HG02610 (cell line): ENCODE results near the gene CREB5.
"Not testable (repeated sequence)": the region's sequence is repeated elsewhere in the genome, so short reads cannot be mapped to it uniquely, and the experiment has no call there.

Experiments used
- ATAC-seq: cut with Tn5 transposase; IDR thresholded peaks from one replicate; pipeline ENCODE4 v1.9.1; 2021; ENCODE audit warnings: mild to moderate bottlenecking, moderate library complexity; ENCODE audit not compliant: unreplicated experiment

The CREB5 gene

DNA sequence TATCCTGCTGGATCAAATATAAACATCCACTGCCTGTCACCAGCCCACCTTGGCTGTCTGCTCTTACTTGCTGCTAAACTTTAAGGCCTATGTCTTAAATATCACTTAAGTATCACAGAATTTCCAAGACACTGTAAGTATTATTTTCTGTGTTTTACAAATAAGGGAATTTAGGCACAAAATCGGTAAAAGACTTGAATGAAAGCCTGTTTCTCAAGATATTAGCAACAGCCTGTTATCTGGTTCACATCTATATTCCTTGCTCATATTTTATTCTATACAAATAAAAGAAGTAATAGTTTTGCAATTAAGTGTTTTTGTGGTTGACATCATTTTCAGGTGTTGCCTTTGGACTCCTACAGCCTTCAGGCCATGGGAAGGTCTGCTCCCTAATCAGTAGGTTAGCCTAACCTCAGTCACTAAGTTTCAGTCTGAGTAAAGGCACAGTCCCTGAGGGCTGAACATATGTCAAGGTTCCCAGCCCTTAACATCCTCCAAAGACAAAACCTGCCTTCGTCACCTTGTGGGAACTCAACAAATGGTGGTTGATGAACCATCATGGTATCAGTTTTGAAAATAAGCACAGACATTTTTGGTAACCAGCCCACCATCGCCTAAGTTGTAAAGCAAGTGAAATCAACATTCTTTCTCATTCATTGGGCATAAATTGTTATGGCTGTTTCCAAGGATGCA lies 127.1 kb downstream of the CREB5 start:
- peak; percentile 99 for ATAC-seq

DNA sequence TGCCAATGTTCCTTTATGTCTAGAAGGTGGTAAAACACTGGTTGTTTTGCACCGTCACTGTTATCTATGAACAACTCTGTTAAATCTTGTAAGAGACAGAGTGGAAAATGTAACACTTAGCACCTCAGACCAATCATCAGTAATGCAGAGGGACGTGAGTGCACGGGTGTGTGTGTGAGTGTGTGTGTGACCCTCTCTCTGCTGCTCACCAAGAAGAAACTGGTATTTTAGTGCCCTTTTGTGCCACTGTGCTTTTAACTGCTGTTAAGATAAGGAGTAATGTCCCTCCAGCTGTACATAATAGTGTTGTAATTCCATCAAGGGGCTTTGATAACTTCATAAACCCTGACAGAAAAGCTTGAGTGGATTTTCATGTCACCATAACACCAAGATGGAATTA lies 130.1 kb downstream of the CREB5 start:
- no peak for ATAC-seq

DNA sequence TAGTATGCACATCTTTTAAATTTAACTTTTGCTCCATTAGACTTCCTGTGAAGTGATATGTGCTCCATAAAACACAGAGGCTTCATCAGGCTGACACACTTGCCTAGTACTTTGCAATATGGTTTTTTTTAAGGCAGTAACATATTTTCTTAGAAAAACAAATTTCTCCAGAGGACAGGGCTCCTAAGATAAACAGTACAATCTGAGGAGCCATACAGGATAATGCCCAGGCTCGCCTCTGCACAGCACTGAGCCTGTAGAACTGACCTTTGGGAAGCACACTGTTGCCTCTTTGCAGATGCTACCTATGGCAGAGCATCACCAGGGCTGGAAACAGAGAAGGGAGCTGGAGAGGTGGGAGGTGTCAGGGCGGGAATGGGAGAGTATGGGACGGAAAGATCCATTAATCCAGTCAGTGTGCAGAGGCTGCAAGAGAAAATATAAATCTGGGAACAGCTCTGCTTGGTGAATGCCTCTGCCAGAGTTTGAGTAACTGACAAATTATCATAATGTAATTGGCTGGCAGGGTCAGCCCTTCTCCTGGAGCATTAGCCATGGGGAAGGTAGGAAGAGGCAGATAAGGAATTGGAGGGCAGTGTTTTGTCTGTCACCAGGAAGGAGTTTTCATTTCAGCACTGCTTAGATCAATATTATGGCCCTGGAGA lies 132.3 kb downstream of the CREB5 start:
- no peak for ATAC-seq

DNA sequence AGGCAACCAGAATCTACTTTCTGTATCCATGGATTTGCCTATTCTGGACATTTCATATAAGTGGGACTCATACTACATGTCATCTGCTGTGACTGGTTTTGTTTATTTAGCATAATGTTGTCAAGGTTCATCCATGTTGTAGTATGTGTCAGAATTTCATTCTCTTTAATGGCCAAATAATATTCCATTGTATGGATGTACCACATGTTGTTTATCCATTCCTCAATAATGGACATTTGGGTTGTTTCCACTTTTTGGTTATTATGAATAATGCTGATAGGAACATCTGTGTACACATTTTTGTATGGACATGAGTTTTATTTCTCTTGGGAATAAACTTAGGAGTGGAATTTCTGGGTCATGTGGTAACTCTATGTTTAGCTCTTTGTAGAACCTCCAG lies 133.7 kb downstream of the CREB5 start:
- ATAC-seq: no peak

DNA sequence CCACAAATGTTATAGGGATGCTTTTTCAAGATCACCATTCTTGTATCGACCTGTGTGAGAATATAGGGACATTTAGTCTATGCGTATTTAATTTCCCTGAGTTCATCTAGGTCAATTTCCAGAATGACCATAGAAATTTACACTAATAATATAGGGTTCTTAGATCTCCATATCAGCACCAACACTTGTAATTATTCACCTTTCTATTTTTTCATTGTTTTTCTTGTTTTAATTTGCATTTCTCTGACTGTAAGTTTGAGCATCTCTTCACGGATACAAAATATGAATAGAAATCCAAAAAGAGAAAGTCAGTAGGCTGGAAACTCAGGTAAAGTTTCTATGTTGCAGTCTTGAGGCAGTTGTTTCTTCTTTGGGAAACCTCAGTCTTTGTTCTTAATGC lies 134.8 kb downstream of the CREB5 start:
- no peak for ATAC-seq

DNA sequence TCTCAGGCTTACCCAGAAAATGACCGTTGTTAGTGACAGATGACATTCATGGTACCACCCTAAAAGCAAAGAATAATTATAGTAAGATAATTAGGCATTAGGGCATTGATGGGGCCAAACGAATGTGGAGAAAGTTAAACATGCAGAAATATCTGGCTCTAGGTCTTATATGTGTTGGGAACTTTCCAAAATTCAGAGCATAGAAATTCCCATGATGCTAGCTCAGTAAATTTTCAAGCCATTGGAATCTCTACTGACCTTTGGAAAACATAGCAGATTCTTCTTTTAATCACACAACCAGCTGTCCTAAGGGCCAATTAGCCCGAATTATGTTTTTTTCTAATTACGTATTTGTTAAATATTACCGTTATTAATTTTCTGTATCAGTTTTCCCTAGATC lies 136.1 kb downstream of the CREB5 start:
- no peak for ATAC-seq

DNA sequence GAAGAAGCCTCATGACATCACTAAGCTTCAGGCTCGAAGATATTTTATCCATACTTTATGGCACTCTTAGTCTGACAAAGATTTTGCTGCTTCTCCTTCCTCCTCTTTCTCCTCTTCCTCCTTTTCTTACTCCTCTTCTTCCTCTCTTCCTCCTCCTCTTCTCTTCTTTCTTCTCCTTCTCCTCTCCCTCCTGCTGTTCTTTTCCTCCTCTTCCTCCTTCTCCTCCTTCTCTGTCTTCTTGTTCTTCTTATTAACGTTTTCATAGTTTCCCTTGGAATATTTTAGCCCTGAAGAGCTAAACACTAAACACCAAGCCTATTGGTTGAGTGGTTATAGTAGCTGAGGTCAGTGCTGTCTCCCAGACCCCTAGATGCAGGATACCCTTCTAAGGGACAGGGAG lies 137.7 kb downstream of the CREB5 start:
- ATAC-seq: no peak

DNA sequence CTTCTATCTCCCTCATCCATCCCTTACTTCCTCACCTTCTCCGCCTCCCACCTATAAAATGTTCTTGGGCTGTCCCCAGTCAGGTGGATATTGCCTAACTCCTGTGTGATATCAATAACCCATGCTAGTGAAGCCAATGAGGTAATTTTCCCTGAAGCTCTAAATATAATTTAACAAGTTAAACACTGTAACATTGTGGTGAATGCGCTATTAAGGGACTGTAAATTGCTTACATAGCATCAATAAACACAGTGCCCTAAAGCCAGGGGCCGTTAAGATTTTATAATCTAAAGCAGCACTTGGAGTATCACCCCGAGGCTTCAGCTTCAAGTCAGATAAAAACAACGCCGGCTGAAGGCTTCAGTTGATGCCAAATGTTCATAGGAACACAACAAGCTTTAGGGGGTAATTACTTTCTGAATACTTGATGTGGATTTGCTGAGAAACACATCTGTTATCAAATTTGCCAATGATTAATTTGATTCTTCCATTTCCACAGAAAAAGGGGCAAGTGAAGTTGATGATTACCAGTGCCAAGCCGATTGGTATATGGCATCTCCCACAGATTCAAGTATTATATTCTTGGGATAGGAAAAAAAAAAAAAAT lies 138.4 kb downstream of the CREB5 start:
- ATAC-seq: no peak

DNA sequence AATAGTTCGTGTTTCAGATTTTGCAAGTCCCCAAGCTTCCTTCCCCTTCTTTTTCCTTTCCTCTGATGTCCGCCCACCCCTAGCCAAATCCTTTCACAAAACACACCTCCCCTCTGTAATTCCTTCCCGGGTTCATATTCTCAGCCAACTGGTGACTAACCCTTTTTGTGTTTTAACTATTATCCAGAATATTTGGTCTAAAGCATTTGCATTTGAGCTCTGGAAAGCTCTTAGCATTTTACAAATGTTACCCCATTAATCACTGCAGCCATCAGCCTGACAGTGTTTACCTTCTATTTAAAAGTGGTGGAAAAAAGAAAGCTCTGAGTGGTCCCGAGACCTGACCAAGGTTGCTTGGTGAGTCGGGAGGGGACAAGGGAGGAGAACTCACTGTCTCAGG lies 139.0 kb downstream of the CREB5 start:
- no peak for ATAC-seq

DNA sequence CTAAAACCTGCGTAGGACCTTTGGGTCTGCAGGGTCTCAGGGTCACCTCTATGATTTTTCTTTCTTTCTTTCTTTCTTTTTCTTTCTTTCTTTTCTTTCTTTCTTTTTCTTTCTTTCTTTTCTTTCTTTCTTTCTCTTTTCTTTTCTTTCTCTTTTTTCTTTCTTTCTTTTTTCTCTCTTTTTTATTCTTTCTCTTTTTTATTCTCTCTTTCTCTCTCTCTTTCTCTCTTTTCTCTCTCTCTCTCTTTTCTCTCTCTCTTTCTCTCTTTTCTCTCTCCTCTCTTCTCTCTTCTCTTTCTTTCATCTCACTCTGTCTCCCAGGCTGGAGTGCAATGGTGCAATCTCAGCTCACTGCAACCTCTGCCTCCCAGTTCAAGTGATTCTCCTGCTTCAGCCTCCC lies 139.4 kb downstream of the CREB5 start:
- not testable (repeated sequence) for ATAC-seq

DNA sequence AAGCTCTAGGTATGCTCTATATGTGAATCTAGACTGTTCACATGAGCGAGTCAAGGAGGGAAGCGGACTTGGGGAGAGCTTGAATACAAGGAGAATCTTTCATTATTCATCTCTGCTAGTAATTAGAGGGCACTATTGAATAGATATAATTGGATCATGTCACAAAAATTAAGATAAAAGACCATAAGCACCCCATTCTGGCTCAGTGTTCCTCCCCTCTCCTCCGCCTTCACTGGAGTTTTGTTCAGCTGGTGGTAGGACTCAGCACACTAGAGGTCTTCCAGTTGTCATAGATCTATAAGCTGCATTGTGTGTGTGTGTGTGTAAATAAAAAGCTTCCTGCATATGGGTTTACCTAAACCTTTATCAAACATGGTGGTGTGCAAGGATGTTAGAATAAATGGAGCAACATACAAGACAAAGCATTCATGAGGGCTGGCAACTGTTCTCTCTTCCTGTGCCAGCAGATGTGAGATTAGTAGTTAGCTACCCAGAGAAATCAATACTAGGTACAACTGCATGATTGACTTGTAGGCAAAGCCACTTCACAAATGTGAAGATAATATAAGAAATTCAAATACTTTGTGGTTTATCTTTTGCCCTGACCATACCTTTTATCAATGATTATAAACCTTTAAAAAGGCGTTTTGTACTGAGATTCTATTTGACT lies 142.6 kb downstream of the CREB5 start:
- ATAC-seq: no peak

DNA sequence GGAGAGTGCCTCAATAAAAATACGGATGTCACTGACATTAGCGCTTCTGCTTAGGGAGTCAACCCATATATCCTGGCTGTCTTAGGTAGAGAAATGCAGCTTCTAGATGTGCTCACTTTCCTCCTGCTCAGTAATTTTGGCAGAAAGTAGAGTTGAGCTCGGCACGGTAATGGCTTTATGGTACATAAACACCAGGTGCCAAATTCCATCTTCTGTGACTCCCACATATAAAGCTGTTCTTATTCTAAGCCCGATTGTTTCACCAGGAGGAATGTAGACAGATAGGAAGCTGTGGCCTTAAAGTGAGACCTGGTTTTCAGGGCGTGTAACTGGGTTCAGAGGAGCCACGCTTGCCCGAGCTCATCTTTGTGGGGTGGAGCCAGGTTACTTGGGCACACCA lies 143.7 kb downstream of the CREB5 start:
- ATAC-seq: no peak

DNA sequence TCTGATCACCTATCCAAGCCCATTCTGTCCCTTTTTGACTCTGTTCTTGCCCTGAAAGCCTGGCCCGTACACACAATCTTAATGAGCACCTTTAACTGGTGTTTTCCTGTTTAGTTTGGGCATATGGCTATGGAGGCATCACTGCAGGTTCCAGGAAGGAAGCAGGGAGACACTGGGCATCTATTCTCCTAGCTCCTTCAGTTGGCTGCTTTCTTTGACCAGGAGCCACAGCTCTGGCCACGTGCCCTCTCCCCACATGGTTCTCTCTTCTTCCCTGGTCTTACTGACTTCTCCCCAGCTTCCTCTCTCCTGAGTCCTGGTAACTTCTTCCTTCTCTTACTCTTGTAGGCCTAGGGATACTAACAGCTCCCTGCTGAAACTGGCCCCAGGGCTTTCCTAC lies 144.4 kb downstream of the CREB5 start:
- ATAC-seq: no peak

DNA sequence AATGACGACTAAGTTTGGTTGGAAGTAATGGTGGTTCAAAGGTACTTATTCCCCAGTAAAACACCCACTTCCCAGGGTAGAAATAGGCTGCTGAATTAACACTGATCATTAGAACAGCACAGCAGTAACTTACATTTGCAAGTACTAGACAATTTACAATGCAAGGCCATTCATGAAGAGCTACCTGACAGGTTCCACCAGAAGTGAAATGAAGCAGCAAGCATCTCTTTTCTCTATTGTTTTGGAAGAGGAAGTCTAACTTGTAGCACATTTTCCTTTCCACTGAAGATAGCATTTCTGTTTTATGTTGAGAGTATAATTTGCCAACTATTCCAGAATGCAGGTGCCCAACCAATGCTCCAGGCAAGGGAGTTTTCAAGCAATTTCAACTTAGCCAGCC lies 145.9 kb downstream of the CREB5 start:
- no peak for ATAC-seq

DNA sequence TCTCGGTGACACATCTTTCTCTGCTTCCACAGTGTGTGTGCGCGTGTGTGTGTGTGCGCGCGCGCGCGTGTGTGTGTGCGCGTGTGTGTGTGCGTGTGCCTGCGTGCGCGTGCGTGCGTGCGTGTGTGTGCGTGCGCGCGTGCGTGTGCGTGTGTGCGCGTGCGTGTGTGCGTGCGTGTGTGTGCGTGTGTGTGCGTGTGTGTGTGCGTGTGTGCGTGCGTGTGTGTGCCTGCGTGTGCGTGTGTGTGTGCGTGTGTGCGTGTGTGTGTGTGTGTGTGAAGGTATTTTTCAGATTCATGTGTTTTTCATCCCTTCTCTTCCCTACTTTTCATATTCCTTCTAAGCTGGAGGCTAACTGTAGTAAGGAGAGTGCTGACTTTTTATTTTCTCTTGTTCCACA lies 148.4 kb downstream of the CREB5 start:
- ATAC-seq: no peak

DNA sequence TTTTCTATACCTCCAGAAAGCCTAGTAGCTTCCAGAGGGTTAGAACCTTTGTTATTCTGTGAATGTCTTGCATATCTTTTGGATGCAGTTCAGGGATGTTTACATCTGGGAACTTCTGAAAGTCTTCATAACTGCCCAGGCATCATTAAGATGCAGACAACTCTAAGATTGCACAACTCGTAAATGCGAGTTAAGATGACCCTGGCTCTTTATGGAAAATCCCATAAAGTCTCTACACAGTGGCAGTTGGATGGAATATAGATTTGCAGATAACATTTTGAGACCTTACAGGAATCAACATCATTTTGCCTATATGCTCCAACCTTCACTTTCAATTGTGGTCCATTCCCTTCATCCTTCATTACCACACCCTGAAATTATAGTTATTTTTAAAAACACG lies 151.7 kb downstream of the CREB5 start:
- no peak for ATAC-seq

DNA sequence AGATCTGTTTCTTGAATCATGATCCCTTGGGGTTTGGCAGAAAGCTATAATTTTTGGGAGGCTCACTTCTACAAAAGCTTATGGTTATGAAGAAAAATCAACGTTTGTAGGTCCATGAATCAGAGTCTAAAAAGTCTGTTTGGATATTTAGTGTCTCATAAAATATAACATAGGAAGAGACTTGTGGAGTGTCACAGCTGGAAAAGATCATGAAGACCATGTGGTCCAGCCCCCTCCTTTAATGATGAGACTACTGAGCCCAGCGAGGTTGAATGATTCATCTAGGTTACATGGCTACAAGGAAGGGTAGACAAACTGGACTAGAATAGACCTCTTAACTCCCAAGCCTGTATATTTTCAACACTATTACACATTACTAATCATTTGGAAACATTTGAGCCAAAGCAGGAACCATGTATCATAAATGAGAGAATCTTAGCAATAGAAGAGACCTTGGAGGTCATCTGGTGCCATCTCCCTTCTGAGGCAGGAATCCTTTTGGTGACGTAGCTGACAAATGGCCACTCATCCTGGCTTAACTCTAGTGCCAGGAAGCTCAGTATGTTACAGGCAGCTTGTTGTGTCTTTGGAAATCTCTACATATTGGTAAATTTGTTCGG lies 152.5 kb downstream of the CREB5 start:
- ATAC-seq: no peak

DNA sequence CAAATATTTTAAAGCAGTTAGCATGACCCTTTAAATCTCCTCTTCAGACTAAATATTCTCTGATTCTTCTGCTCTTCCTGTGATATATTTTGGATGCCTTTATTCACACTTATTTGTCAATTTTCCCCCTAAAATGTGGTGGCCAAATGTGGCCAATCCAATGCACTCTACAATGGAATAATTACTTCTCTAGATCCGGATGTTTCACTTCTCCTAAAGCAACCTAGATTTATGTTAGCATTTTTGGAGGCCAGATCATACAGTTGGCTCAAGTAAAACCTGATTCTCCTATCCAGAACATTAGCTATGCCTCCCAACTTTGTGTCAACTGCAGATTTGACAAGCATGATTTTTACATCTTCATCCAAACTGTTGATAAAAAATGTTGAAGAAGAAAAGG lies 153.7 kb downstream of the CREB5 start:
- ATAC-seq: no peak

DNA sequence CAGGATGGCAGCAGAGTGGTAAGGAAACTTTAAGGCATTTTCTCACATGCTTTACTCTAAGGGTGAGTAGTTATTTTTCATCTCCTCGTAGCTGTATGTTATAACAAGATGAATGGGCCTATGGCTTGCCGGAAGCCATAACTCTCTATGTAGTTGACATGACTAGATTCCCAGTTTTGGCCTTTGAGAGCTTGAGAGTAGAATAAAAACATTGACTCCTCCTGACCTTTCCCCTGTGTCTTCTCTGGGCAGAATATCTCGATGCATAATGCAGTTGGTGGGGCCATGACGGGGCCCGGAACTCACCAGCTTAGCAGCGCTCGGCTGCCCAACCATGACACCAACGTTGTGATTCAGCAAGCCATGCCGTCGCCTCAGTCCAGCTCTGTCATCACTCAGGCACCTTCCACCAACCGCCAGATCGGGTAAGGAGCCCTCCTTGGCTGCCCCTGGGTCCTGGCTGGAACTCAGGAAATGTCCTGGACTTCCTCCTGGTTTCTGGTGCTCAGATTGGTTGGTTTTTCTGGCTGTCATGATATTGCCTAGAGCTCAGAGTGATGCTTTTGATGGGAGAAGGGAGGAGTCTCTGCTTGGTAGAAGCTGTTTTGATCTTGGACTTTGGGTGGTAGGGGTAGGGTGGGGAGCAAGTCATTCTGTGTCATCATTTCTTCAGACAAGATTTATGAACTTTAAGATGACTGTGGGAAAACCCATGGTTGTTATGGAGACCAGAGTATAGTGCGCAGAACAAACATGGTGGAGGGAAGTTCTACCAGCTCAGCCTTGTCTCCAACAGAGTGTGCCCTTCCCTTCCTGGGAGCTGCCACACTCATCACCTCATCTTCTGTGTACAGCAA lies 158.0 kb downstream of the CREB5 start:
- peak; percentile 85 for ATAC-seq

DNA sequence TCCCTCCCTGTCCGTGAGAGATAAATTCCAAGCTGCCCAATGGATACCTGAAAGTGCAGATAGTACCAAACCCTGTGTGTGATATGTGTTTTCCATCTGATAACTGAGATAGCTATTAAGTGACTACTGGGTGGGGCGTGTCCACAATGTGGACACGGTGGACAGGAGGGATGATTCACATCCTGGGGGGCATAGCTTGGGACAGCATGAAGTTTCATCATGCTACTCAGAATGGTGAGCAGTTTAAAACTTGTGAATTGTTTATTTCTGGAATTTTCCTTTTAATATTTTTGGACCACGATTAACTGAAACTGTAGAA lies 158.6 kb downstream of the CREB5 start:
- no peak for ATAC-seq

DNA sequence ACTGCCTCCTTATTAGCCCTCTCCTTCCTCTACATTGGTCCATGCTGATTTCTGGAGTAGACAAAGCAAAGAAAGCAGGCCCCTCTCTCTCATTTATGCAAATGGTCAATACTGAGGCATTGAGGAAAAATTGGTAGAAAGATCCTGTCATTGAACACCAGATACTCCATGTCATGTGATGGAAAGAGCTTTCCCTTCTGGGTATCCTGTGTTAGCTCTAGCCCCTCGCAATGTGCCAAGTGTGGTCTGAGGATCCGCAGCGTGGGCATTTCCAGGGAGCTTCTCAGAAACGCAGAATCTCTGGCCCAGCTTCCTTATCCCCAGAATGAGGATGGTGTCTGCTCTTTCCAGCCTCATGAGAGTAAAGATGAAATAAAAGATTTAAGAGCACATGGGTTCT lies 159.1 kb downstream of the CREB5 start:
- ATAC-seq: no peak
